ENCODE results near the gene FAM151B. TPM values are rescaled to one million over a fixed set of nuclear protein-coding genes. Genes with fewer than 3 reads are reported as not detected.

The FAM151B gene
- total and polyA plus RNA-seq, 9 of the 15 experiments (the other 6 are each of a cell fraction or from before 2014, with no cell fraction given), result 0.10 to 0.46 (median 0.22) TPM; not detected in 2

DNA sequence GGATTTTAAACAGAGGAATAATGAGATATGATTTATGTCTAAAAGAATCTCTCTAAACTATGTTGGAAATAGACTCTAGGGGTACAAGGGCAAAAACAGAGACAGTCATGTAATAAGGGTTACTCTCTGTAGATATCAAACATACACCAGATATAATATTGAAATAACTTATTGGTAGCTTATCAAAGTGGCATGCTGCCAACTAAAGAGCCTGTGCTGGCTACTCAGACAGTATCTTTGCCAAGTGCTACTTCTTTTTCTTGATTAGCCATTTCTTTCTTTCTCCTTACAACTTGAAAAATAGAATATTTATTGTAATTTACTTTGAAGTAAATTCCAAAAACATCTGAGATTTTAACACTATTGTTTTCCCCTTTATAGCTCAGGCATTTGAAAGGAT, 45.2 kb upstream of the FAM151B start:
- Histone ChIP-seq H3K9me1 (ENCODE audit: control insufficient read depth, insufficient read depth, low read length) (no peaks in the 10 kb centered on the region), H3K4me3 (no peak overlapping the region), H3K4me1 (replicated peaks in 1 of 2; ENCODE audit: control insufficient read depth in 2 of 2, insufficient read depth in 2 of 2, low read length in 2 of 2) (no peaks in the 10 kb centered on the region), H3K79me2 (ENCODE audit: control insufficient read depth, insufficient read depth, low read length) (no peaks in the 10 kb centered on the region), H3K27ac (ENCODE audit: extremely low read depth, low read depth, low read length) (no peak overlapping the region), H2AFZ (ENCODE audit: low read depth, low read length) (no peak overlapping the region), H4K20me1 (replicated peaks; ENCODE audit: control insufficient read depth, insufficient read depth, low read length) (no peaks in the 10 kb centered on the region), H3K27me3 (ENCODE audit: control insufficient read depth in 2 of 2, insufficient read depth in 2 of 2, low read length in 2 of 2) (no peaks in the 10 kb centered on the region), H3K4me2 (ENCODE audit: insufficient read depth, low read length) (no peak overlapping the region), H3K9ac (ENCODE audit: insufficient read depth in 1 of 2, low read depth in 2 of 2, low read length in 2 of 2) (no peak overlapping the region), H3K9me3 (replicated peaks; ENCODE audit: control insufficient read depth, insufficient read depth, low read depth, low read length) (no peaks in the 10 kb centered on the region), H3K36me3 (ENCODE audit: control insufficient read depth, insufficient read depth, low read length) (peaks cover 14% of the 10 kb centered on the region; the same call in 1 of the 3 replicates)
- intact Hi-C loops (cut with micrococcal nuclease), result no loop called here
- ChIA-PET CTCF (ENCODE audit: low intra/inter-chr PET ratio) (no interaction called here), POLR2A (interaction anchor here (0.5 to 2.2 kb wide), 3 partner anchors 10 to 65 kb away, joined by 4 to 8 read pairs (median 5); no protein-coding TSS in a partner anchor)
- BruUV-seq (replicated peaks), result no TSS peak
- DNase-seq (ENCODE audit: extremely low read depth in 1 of 4, low spot score in 3 of 4) (no peak), FAIRE-seq (no peak), ATAC-seq (no peak)
- TF ChIP-seq NFIC (IDR thresholded peaks at IDR 0.05), result peak; percentile 53
- no peak for TF ChIP-seq TGIF2 (CRISPR knock-in tag; IDR thresholded peaks at IDR 0.05)
- in situ Hi-C loops (cut with MboI), result no loop called here

DNA sequence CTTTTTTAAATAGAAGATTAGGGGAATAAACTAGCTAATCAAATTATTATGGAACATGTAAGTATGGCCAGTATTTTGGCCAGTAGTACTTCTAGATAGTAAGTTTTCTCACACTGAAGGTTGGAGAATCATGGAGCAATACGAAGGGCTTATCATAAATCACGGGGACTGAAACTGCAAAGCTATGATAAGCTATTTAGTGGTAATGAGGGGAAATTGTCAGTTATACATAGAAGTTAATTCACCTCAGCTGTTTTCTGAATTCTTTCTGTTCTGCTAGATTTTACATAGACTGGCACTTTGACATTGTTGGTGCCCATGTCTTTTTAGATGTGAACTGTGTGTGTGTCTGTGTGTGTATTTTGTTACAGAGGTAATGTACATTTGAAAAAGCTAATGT, 34.5 kb upstream of the FAM151B start:
- no peak overlapping the region for H3K4me2 ChIP-seq (ENCODE audit: insufficient read depth, low read length)
- H3K36me3 ChIP-seq (ENCODE audit: control insufficient read depth, insufficient read depth, low read length), result peaks cover 33% of the 10 kb centered on the region; the same call in 2 of the 3 replicates
- in situ Hi-C loops (cut with MboI) (no loop called here), intact Hi-C loops (cut with micrococcal nuclease) (no loop called here)
- POLR2A ChIA-PET, result interaction anchor here (2.2 kb wide), 1 partner anchor 12 kb away, joined by 8 read pairs; no protein-coding TSS in a partner anchor
- no peaks in the 10 kb centered on the region for H3K27me3 ChIP-seq (ENCODE audit: control insufficient read depth in 2 of 2, insufficient read depth in 2 of 2, low read length in 2 of 2)
- CTCF ChIA-PET (ENCODE audit: low intra/inter-chr PET ratio), result no interaction called here
- ATAC-seq (no peak), FAIRE-seq (no peak), DNase-seq (ENCODE audit: extremely low read depth in 1 of 4, low spot score in 3 of 4) (no peak)
- H2AFZ ChIP-seq (ENCODE audit: low read depth, low read length), result no peak overlapping the region
- no TSS peak for BruUV-seq (replicated peaks)
- WGBS (ENCODE audit: insufficient coverage, low coverage, missing lambda C conversion rate), result 5% methylated on average over 2 of the region's 2 CpGs
- no peaks in the 10 kb centered on the region; a peak in 1 of 5 replicates for H3K4me1 ChIP-seq (replicated peaks in 1 of 2; ENCODE audit: control insufficient read depth in 2 of 2, insufficient read depth in 2 of 2, low read length in 2 of 2)
- no peaks in the 10 kb centered on the region for H3K9me3 ChIP-seq (replicated peaks; ENCODE audit: control insufficient read depth, insufficient read depth, low read depth, low read length)
- H3K79me2 ChIP-seq (ENCODE audit: control insufficient read depth, insufficient read depth, low read length), result no peaks in the 10 kb centered on the region
- H3K9ac ChIP-seq (ENCODE audit: insufficient read depth in 1 of 2, low read depth in 2 of 2, low read length in 2 of 2), result no peak overlapping the region
- 0 out of 4 replicates have a peak, but pooled peaks of 1 of the 2 experiments have one; percentile 18 for TF ChIP-seq RCOR1 (IDR thresholded peaks at IDR 0.05; ENCODE audit: borderline replicate concordance in 1 of 2, low read depth in 2 of 2, low read length in 2 of 2)
- no peak for TF ChIP-seq ZEB2 (IDR thresholded peaks at IDR 0.05)
- no peak overlapping the region for H3K27ac ChIP-seq (ENCODE audit: extremely low read depth, low read depth, low read length)
- no peaks in the 10 kb centered on the region for H4K20me1 ChIP-seq (replicated peaks; ENCODE audit: control insufficient read depth, insufficient read depth, low read length)
- no peaks in the 10 kb centered on the region for H3K9me1 ChIP-seq (ENCODE audit: control insufficient read depth, insufficient read depth, low read length)
- no peak overlapping the region for H3K4me3 ChIP-seq
